ENCODE results near the gene AR. TPM values are rescaled to one million over a fixed set of nuclear protein-coding genes. Genes with fewer than 3 reads are reported as not detected.

AR gene
- total RNA-seq, 2 donors from 2014 or later: 77.4 to 119 TPM

DNA sequence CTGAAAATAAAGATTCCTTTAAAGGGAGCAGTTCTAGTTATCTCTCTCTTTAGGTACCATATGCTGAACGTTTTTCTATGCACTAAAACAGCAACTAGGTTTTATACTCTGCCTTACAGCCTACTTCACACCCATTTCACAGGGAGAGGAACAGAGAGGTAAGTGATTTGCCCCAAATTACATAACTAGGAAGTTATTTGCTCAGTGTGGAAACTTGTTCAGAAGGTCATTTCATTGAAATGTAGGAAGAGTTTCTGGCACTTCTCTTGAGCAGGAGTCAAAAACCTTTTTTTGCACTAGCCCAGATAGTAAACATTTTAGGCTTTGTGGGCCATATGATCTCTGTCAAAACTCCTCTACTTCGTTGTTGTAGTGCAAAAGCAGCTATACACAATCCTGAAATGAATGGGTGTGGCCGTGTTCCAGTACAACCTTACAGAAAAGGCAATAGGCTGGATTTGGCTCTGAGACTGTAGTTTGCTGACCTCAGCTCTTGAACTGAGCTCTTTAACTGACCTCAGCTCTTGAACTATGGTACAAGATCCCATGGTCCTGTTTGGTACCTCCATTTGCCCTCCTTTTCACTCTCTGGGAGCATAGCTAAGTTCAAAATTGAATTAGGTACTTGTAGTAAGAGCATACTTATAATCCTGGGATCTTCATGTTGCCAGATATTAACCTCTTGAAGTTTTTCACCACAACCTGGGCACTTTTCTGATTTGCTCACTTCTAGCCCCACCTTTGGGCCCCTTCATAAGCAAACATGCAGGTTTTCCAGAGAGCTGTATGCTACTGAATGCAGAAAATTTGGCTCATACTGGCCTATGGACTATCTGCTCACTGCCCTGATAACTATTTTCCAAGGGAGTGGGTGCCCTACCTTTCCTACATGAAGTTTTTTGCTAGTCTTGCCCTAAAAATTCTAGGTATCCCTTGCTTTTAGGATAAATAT is 53.3 kb downstream of the AR start:
- Histone ChIP-seq H3K36me3 (no peaks in the 10 kb centered on the region), H3K4me3 (no peak overlapping the region), H3K9me3 (no peaks in the 10 kb centered on the region), H3K4me1 (replicated peaks) (no peaks in the 10 kb centered on the region), H3K27me3 (replicated peaks; ENCODE audit: insufficient read depth) (no peaks in the 10 kb centered on the region), H3K27ac (no peak overlapping the region)
- WGBS: 58% methylated on average over 2 of the region's 3 CpGs
- no peak for DNase-seq (ENCODE audit: low spot score)
- TF ChIP-seq CTCF (IDR thresholded peaks at IDR 0.05) (no peak), POLR2AphosphoS5 (IDR thresholded peaks at IDR 0.05) (no peak), POLR2A (IDR thresholded peaks at IDR 0.05) (no peak)
- intact Hi-C loops (cut with DNase I): no loop called here

GRCh38 chrX:67599532-67599931 is 55.7 kb downstream of the AR start:
- no peak for DNase-seq (ENCODE audit: low spot score)
- H3K27me3 ChIP-seq (replicated peaks; ENCODE audit: insufficient read depth): no peaks in the 10 kb centered on the region
- H3K4me3 ChIP-seq: no peak overlapping the region
- no peak overlapping the region for H3K27ac ChIP-seq
- H3K36me3 ChIP-seq: no peaks in the 10 kb centered on the region
- no peaks in the 10 kb centered on the region for H3K9me3 ChIP-seq
- H3K4me1 ChIP-seq (replicated peaks): no peaks in the 10 kb centered on the region
- intact Hi-C loops (cut with DNase I): no loop called here
- TF ChIP-seq CTCF (IDR thresholded peaks at IDR 0.05) (no peak), POLR2A (IDR thresholded peaks at IDR 0.05) (no peak), POLR2AphosphoS5 (IDR thresholded peaks at IDR 0.05) (no peak)
- 99% methylated on average over 3 of the region's 3 CpGs for WGBS

GRCh38 chrX:67601771-67602170 is 58.0 kb downstream of the AR start:
- intact Hi-C loops (cut with DNase I): loop anchor here (10.0 kb wide), 1 partner anchor 57 kb away; the partner anchor contains the start of gene AR
- Histone ChIP-seq H3K27me3 (replicated peaks; ENCODE audit: insufficient read depth) (no peaks in the 10 kb centered on the region), H3K9me3 (no peaks in the 10 kb centered on the region), H3K27ac (no peak overlapping the region), H3K4me1 (replicated peaks) (no peaks in the 10 kb centered on the region), H3K36me3 (no peaks in the 10 kb centered on the region), H3K4me3 (no peak overlapping the region)
- DNase-seq (ENCODE audit: low spot score): no peak
- WGBS: 74% methylated on average over 1 of the region's 1 CpG
- TF ChIP-seq POLR2A (IDR thresholded peaks at IDR 0.05): no peak

DNA sequence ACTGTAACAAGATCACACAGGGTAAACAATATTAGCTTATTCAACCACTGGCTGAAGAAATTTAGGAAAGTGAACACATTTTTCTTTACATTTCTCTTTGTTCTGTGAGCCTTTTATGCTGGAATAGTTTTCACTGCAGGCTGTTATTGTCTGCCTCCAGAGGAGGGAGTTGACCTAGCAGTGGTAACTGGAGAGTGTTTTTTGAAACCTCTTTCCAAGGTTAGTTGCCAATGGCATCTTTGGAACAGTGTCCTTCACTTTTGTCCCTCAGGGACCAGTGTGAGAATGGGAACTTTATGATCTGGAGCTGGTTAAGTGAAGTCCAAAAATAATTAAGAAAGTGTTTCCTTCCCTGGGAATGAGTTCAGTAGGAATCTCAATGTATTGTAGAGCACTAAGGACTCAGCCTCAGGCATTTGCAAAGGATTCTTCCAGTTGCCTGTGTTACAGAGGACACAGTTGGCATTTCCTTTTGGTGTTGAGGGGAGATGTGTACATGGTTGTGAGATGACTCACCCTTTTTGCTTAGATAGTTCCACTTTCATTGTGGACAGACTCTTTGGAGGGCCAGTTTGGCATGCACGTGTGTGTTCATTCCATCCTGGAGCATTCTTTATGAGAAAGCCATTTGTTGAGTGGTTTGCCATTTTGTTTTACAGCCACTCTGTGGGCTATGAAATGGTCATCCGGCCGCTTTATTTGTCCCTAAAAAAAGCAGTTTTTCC is 61.3 kb downstream of the AR start:
- 66% methylated on average over 3 of the region's 3 CpGs for WGBS

More for the DNA sequence above, 61.3 kb downstream of the AR start:
- no peaks in the 10 kb centered on the region for H3K9me3 ChIP-seq
- TF ChIP-seq POLR2AphosphoS5 (IDR thresholded peaks at IDR 0.05): no peak
- TF ChIP-seq CTCF (IDR thresholded peaks at IDR 0.05): no peak
- no peak for TF ChIP-seq POLR2A (IDR thresholded peaks at IDR 0.05)
- no peak overlapping the region for H3K27ac ChIP-seq
- intact Hi-C loops (cut with DNase I): loop anchor here (10.0 kb wide), 1 partner anchor 60 kb away; the partner anchor contains the start of gene AR
- no peaks in the 10 kb centered on the region for H3K36me3 ChIP-seq
- H3K27me3 ChIP-seq (replicated peaks; ENCODE audit: insufficient read depth): no peaks in the 10 kb centered on the region
- DNase-seq (ENCODE audit: low spot score): no peak
- H3K4me3 ChIP-seq: no peak overlapping the region
- H3K4me1 ChIP-seq (replicated peaks): no peaks in the 10 kb centered on the region
